Measurements from ENCODE around the gene TAF3.

DNA sequence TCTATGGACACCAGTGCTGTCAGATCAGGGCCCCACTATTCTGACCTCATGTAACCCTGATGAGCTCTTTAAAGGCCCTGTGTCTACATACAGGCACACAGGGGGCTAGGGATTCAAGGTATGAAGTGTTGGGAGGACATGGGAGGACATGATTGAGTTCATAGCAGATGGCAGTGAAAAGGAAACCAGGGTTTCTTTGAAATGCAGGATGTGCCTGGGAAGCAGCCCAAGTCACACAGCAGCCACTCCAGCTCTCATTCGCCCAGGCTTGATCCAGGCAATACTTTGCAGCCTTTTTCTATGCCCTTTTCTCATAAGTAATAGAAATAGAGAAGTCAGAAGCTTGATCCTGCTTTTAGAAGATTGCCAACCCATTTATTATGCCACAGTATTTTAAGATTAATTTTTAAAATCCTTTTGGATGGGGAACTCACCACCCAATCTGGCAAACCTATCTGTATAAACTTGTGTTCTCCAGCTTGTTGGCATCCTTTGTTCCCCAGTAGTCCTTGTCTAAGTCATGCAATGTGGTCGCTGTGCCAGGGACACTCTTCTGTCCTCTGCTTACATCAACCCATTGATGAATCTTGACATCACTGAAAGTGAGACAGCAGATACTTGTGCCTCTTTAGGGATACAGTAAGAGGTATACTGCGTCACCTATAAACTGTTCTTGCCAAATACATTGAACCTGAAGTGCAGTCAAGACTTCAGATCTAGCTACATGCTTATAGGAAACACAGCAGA is 95.0 kb downstream of the TAF3 start:
- TF ChIP-seq POLR2AphosphoS5 (IDR thresholded peaks at IDR 0.05; ENCODE audit: low read depth, low read length): no peak
- TF ChIP-seq POLR2A (IDR thresholded peaks at IDR 0.05; ENCODE audit: low read depth, low read length): no peak
- TF ChIP-seq TAF1 (IDR thresholded peaks at IDR 0.05; ENCODE audit: low read depth, low read length): no peak
- TF ChIP-seq SPI1 (IDR thresholded peaks at IDR 0.05; ENCODE audit: low read depth, low read length): no peak
- no peak for TF ChIP-seq POU2F2 (IDR thresholded peaks at IDR 0.05; ENCODE audit: low read depth, low read length)
